PC-9 (cell line): ENCODE results near the gene ALX4. TPM values are rescaled to one million over a fixed set of nuclear protein-coding genes. Genes with fewer than 3 reads are reported as not detected.

Source experiments
- BruUV-seq: library from RNA; stranded (reverse); fragments of 400-500 nt; replicated peaks from 2 replicates; lab custom pipeline; 2021; lab: Mats Ljungman, UMichigan
- CTCF ChIA-PET: fragments of 300-600 bp; sonication (Branson Sonifier 250); formaldehyde crosslinking; loops from one replicate; lab custom pipeline; 2022; ENCODE audit warnings: antibody characterized with exemption; lab: Charles Lee
- POLR2A ChIA-PET: fragments of 300-600 bp; sonication (Branson Sonifier 250); formaldehyde crosslinking; loops from one replicate; lab custom pipeline; 2022; ENCODE audit warnings: antibody characterized with exemption; ENCODE audit not compliant: unreplicated experiment; lab: Charles Lee
- DNase-seq, 2 experiments: peaks; one replicate each; pipeline versions ENCODE4 v3.0.0 to v3.0.0-alpha.2; 2015 to 2022; ENCODE audit warnings: mixed read lengths in 1 of 2
- H2AFZ ChIP-seq: fragments of 200-600 bp; sonication (generic); 2 replicates; pipeline ENCODE4 v1.8.1; 2017; ENCODE audit warnings: antibody characterized with exemption
- H3F3A ChIP-seq: fragments of 200-600 bp; sonication (generic); 2 replicates; pipeline ENCODE4 v1.8.1; 2017; ENCODE audit warnings: antibody characterized with exemption, mild to moderate bottlenecking, low read depth; ENCODE audit not compliant: insufficient read depth
- H3K27ac ChIP-seq: fragments of 200-600 bp; sonication (generic); 2 replicates; pipeline ENCODE4 v1.6.1; 2016; ENCODE audit warnings: mixed run types
- H3K27me3 ChIP-seq: fragments of 200-600 bp; sonication (generic); 2 replicates; pipeline ENCODE4 v1.6.1; 2016; ENCODE audit warnings: low read depth, mixed run types; ENCODE audit not compliant: insufficient read depth
- H3K36me3 ChIP-seq: fragments of 200-600 bp; sonication (generic); 2 replicates; pipeline ENCODE4 v1.6.1; 2016; ENCODE audit warnings: low read depth, mixed run types
- H3K4me1 ChIP-seq: fragments of 200-600 bp; sonication (generic); replicated peaks from 2 replicates; pipeline ENCODE4 v1.6.1; 2016; ENCODE audit warnings: mixed run types; ENCODE audit not compliant: insufficient read depth
- H3K4me2 ChIP-seq: fragments of 200-600 bp; sonication (generic); 2 replicates; pipeline ENCODE4 v1.6.1; 2017; ENCODE audit warnings: mixed run types
- H3K4me3 ChIP-seq: fragments of 200-600 bp; sonication (generic); 2 replicates; pipeline ENCODE4 v1.6.1; 2016; ENCODE audit warnings: mixed run types
- H3K79me2 ChIP-seq: fragments of 200-600 bp; sonication (generic); 2 replicates; pipeline ENCODE4 v1.6.1; 2017; ENCODE audit warnings: low read depth, mixed run types
- H3K9me2 ChIP-seq: fragments of 200-600 bp; sonication (generic); 2 replicates; pipeline ENCODE4 v1.8.1; 2017; ENCODE audit warnings: mild to moderate bottlenecking; ENCODE audit not compliant: insufficient read depth
- H3K9me3 ChIP-seq: fragments of 200-600 bp; sonication (generic); 2 replicates; pipeline ENCODE4 v1.8.1; 2016; ENCODE audit warnings: low read depth; ENCODE audit not compliant: insufficient read depth
- H4K20me1 ChIP-seq: fragments of 200-600 bp; sonication (generic); 2 replicates; pipeline ENCODE4 v1.8.1; 2017; ENCODE audit not compliant: insufficient read depth
- EZH2 ChIP-seq: fragments of 200-600 bp; sonication (generic); IDR thresholded peaks from 2 replicates; pipeline ENCODE4 v1.8.0; 2017; ENCODE audit warnings: antibody characterized with exemption, low read depth
- intact Hi-C: fragments of 100-400 bp; cut with micrococcal nuclease; formaldehyde crosslinking; loops from one replicate; pipeline ENCODE4 v1.10.0; 2022; ENCODE audit not compliant: unreplicated experiment
- total RNA-seq: library from RNA; stranded (reverse); gene quantifications from 2 replicates; pipeline ENCODE4 v1.2.3, GENCODE V29; 2021
- TF ChIP-seq, protein P1 (sequence below): fragments of 200-600 bp; sonication (generic); conservative IDR thresholded peaks from 2 replicates; pipeline ENCODE4 v1.6.1; 2017; ENCODE audit warnings: mixed run types, antibody characterized with exemption, mild to moderate bottlenecking, moderate library complexity

Gene ALX4
- total RNA-seq, 1 experiment from 2014 or later: not detected

DNA sequence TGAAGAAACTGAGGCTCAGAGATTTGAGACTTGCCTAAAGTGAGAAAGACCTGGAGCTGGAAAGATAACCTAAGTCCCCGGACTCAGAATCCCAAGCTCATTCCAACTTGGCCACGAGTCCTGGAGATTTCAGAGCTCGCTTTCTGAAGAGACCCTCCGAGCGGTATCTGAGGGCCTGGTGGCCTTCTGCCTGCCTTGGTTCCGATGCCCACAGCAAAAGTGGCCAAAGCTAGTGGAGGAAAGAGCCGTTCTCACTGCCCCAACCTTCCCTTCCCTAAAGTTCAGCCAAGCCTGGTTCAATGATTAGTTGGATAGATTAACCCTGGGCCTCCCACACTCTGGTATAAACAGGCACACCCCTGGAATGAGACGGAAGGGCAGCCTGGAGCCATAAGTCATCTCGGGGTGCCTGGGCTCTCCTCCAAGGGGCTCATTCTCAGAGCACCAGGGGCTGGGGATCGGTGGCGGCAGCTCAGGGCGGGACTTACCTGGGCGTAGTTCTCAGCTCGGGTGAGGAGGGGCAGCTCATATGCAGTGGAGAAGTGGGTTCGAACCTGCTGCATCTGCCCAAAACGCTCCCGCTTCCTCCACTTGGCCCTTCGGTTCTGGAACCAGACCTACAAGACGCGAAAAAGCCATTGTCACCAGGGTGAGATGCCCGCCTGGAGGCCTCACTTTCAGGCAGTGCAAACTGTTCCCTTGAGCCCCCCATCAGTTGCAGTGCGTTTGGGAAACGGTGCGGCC, 42.8 kb downstream of the ALX4 start:
- H3K36me3 ChIP-seq: no peaks in the 10 kb centered on the region
- CTCF ChIA-PET: no interaction called here
- no peaks in the 10 kb centered on the region for H3F3A ChIP-seq
- no peaks in the 10 kb centered on the region; the same call in 1 of the 2 replicates for H4K20me1 ChIP-seq
- H3K27me3 ChIP-seq: peaks cover 68% of the 10 kb centered on the region
- H3K4me2 ChIP-seq: no peak overlapping the region
- intact Hi-C loops: no loop called here
- no peak overlapping the region for H3K27ac ChIP-seq
- no peaks in the 10 kb centered on the region for H3K79me2 ChIP-seq
- no peak overlapping the region for H3K4me3 ChIP-seq
- BruUV-seq: no TSS peak
- DNase-seq: no peak
- H3K4me1 ChIP-seq: no peaks in the 10 kb centered on the region
- TF ChIP-seq, protein P1, sequence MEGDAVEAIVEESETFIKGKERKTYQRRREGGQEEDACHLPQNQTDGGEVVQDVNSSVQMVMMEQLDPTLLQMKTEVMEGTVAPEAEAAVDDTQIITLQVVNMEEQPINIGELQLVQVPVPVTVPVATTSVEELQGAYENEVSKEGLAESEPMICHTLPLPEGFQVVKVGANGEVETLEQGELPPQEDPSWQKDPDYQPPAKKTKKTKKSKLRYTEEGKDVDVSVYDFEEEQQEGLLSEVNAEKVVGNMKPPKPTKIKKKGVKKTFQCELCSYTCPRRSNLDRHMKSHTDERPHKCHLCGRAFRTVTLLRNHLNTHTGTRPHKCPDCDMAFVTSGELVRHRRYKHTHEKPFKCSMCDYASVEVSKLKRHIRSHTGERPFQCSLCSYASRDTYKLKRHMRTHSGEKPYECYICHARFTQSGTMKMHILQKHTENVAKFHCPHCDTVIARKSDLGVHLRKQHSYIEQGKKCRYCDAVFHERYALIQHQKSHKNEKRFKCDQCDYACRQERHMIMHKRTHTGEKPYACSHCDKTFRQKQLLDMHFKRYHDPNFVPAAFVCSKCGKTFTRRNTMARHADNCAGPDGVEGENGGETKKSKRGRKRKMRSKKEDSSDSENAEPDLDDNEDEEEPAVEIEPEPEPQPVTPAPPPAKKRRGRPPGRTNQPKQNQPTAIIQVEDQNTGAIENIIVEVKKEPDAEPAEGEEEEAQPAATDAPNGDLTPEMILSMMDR: no peak
- no peak for TF ChIP-seq EZH2
- POLR2A ChIA-PET: no interaction called here
- no peak overlapping the region for H2AFZ ChIP-seq
- no peaks in the 10 kb centered on the region for H3K9me3 ChIP-seq
- H3K9me2 ChIP-seq: no peaks in the 10 kb centered on the region

DNA sequence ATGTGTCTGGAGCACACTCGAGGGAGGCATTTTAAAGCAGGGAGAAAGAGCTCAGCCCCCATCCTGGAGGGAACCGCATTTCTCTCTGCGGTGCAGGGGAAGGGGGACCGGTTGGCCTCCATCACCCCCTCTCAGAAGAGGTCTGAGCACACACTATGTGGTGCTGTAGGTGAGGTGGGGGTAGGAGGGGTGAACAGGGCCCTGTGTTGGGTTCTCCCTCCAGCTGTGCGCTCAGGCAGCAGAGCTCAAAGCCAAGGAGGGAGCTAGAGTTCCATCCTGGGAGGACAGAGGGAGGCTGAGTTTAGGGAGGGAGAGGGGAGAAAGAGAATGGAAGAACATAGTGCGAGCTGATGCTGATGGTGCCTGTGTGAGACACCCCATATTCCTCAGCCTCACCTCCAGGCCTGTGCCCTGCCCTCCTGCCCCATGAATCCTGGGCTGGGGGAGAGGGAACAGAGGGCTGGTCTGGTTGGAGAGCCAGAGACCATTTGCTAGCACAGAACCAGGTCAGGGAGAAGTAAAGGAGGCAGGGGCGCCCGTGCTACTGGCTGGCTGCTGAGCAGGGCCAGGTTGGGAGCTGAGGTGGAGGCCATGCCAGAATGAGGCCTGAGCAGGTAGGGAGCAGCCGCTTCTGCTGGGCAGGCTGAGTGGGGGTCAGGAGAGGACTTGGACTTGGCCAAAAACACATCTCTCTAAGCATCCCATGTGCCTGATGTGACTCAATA, 43.7 kb downstream of the ALX4 start:
- Histone ChIP-seq H3F3A (no peaks in the 10 kb centered on the region), H4K20me1 (no peaks in the 10 kb centered on the region; the same call in 1 of the 2 replicates), H3K4me3 (no peak overlapping the region), H3K4me1 (no peaks in the 10 kb centered on the region), H3K27ac (no peak overlapping the region), H3K4me2 (no peak overlapping the region), H3K9me3 (no peaks in the 10 kb centered on the region), H3K36me3 (no peaks in the 10 kb centered on the region), H3K27me3 (peaks cover 60% of the 10 kb centered on the region), H3K79me2 (no peaks in the 10 kb centered on the region), H3K9me2 (no peaks in the 10 kb centered on the region), H2AFZ (no peak overlapping the region)
- BruUV-seq: no TSS peak
- no peak for DNase-seq
- ChIA-PET CTCF (interaction anchor here (0.6 kb wide), 1 partner anchor 626 kb away, joined by 3 read pairs; no protein-coding TSS in a partner anchor), POLR2A (no interaction called here)
- TF ChIP-seq EZH2: no peak
- TF ChIP-seq, protein P1: no peak
- intact Hi-C loops: no loop called here

DNA sequence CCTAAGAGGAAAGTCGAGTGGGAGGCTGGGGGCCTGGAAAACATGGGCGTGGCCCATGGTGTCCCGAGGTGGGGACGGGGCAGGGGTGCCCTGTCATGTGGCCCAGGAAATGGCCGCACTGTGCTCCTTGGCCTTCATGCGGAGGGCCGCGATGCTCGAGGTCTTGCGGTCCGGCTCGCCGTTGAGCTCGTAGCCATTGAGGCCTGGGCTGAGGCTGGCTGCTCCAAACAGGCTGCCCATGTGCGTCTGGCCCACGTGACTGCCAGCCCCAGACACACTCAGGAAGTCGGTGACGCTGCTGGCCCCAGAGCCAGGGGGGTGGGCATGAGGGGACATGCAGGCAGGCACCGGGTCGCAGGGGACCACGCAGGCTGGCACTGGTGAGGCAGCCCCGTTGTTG, 45.2 kb downstream of the ALX4 start:
- H3K27ac ChIP-seq: no peak overlapping the region

More for the DNA sequence above, 45.2 kb downstream of the ALX4 start:
- ChIA-PET CTCF (no interaction called here), POLR2A (no interaction called here)
- Histone ChIP-seq H3K36me3 (no peaks in the 10 kb centered on the region), H3K9me3 (no peaks in the 10 kb centered on the region), H2AFZ (no peak overlapping the region), H3K4me3 (no peak overlapping the region), H3F3A (no peaks in the 10 kb centered on the region), H3K9me2 (no peaks in the 10 kb centered on the region), H3K27me3 (peaks cover 45% of the 10 kb centered on the region), H4K20me1 (no peaks in the 10 kb centered on the region), H3K79me2 (no peaks in the 10 kb centered on the region), H3K4me1 (no peaks in the 10 kb centered on the region), H3K4me2 (no peak overlapping the region)
- intact Hi-C loops: no loop called here
- BruUV-seq: no TSS peak
- DNase-seq: no peak
- TF ChIP-seq, protein P1: no peak
- TF ChIP-seq EZH2: no peak
